BLaER1 treated with 17β-estradiol and CSF1 and Interleukin-3, amounts not matched to agents 10 nM and 100 nM (cell line): ENCODE measurements around the gene PACSIN3.
"Not testable (repeated sequence)": the region's sequence is repeated elsewhere in the genome, so short reads cannot be mapped to it uniquely, and the experiment has no call there.

Experiments
- H3K27ac ChIP-seq, 11 experiments: shearing (Covaris generic); formaldehyde crosslinking; 2 replicates each; pipeline ENCODE4 v1.8.1; 2022
- H3K27me3 ChIP-seq, 11 experiments: shearing (Covaris generic); formaldehyde crosslinking; 2 replicates each; pipeline ENCODE4 v1.8.1; 2022
- H3K36me3 ChIP-seq, 11 experiments: shearing (Covaris generic); formaldehyde crosslinking; 2 replicates each; pipeline ENCODE4 v1.8.1; 2022
- H3K4me1 ChIP-seq, 10 experiments: shearing (Covaris generic); formaldehyde crosslinking; 2 replicates each; pipeline ENCODE4 v1.8.1; 2022
- H3K4me2 ChIP-seq, 11 experiments: shearing (Covaris generic); formaldehyde crosslinking; 2 replicates each; pipeline ENCODE4 v1.8.1; 2022
- H3K4me3 ChIP-seq, 10 experiments: shearing (Covaris generic); formaldehyde crosslinking; 2 replicates each; pipeline ENCODE4 v1.8.1; 2022
- H3K9ac ChIP-seq, 11 experiments: shearing (Covaris generic); formaldehyde crosslinking; 2 replicates each; pipeline ENCODE4 v1.8.1; 2022
- H3K9me3 ChIP-seq, 11 experiments: shearing (Covaris generic); formaldehyde crosslinking; replicated peaks in 1 of 11; 2 replicates each; pipeline ENCODE4 v1.8.1; 2022
- H4K20me1 ChIP-seq, 11 experiments: shearing (Covaris generic); formaldehyde crosslinking; 2 replicates each; pipeline ENCODE4 v1.8.1; 2022
- Cebpa-rat ChIP-seq, 11 experiments: shearing (Covaris generic); IDR thresholded peaks; 2 replicates each; pipeline ENCODE4 v1.8.1; 2022

The PACSIN3 gene

GRCh38 chr11:47220401-47220821 is 34.2 kb upstream of the PACSIN3 start:
- Histone ChIP-seq H3K36me3 (peaks cover 52 to 87% (median 76%) of the 10 kb centered on the region in 11 experiments), H3K4me3 (no peak overlapping the region), H3K4me2 (no peak overlapping the region), H3K4me1 (peaks cover 29 to 43% (median 37%) of the 10 kb centered on the region in 10 experiments), H3K9ac (peak overlapping the region in 4 of 11 experiments; percentile 4 to 43 (median 26); a peak in 2 of 22 replicates), H3K9me3 (no peaks in the 10 kb centered on the region), H3K27me3 (no peaks in the 10 kb centered on the region), H4K20me1 (peaks cover 0 to 28% (median 7%) of the 10 kb centered on the region in 11 experiments; a peak in 9 of 22 replicates), H3K27ac (peak overlapping the region in 2 of 11 experiments; percentile 10 to 24; a peak in 2 of 22 replicates)
- TF ChIP-seq Cebpa-rat (IDR thresholded peaks at IDR 0.05) = no peak

GRCh38 chr11:47216121-47216798 is 30.0 kb upstream of the PACSIN3 start:
- peaks cover 23 to 48% (median 38%) of the 10 kb centered on the region in 11 experiments for H3K36me3 ChIP-seq
- peaks cover 33 to 53% (median 45%) of the 10 kb centered on the region in 10 experiments for H3K4me1 ChIP-seq
- peak overlapping the region; percentile 87 to 96 (median 90) for H3K9ac ChIP-seq
- H3K9me3 ChIP-seq = no peaks in the 10 kb centered on the region
- peaks cover 0 to 28% (median 7%) of the 10 kb centered on the region in 11 experiments; a peak in 9 of 22 replicates for H4K20me1 ChIP-seq
- H3K4me3 ChIP-seq = peak overlapping the region; percentile 70 to 86 (median 80)
- peak overlapping the region; percentile 87 to 98 (median 95) for H3K4me2 ChIP-seq
- TF ChIP-seq Cebpa-rat (IDR thresholded peaks at IDR 0.05) = no peak
- H3K27me3 ChIP-seq = no peaks in the 10 kb centered on the region
- H3K27ac ChIP-seq = peak overlapping the region; percentile 74 to 97 (median 94); a peak in 20 of 22 replicates

GRCh38 chr11:47215366-47215910 is 29.2 kb upstream of the PACSIN3 start:
- peaks cover 0 to 28% (median 7%) of the 10 kb centered on the region in 11 experiments; a peak in 9 of 22 replicates for H4K20me1 ChIP-seq
- H3K4me1 ChIP-seq = peaks cover 33 to 53% (median 44%) of the 10 kb centered on the region in 10 experiments
- no peak for TF ChIP-seq Cebpa-rat (IDR thresholded peaks at IDR 0.05)
- peak overlapping the region; percentile 87 to 98 (median 95) for H3K4me2 ChIP-seq
- H3K36me3 ChIP-seq = peaks cover 17 to 40% (median 30%) of the 10 kb centered on the region in 11 experiments
- peak overlapping the region; percentile 70 to 86 (median 80) for H3K4me3 ChIP-seq
- peak overlapping the region; percentile 87 to 96 (median 90) for H3K9ac ChIP-seq
- peak overlapping the region; percentile 74 to 97 (median 94) for H3K27ac ChIP-seq
- no peaks in the 10 kb centered on the region for H3K9me3 ChIP-seq
- no peaks in the 10 kb centered on the region for H3K27me3 ChIP-seq

- H3K4me2 ChIP-seq = peak overlapping the region; percentile 62 to 98 (median 94)
These were observed 27.8 kb upstream of the PACSIN3 start for GRCh38 chr11:47213950-47214565.

GRCh38 chr11:47212938-47213337 is 26.7 kb upstream of the PACSIN3 start:
- Histone ChIP-seq H3K4me3 (no peak overlapping the region), H3K4me2 (no peak overlapping the region), H3K9ac (no peak overlapping the region), H3K27ac (no peak overlapping the region), H3K9me3 (no peaks in the 10 kb centered on the region), H4K20me1 (peaks cover 0 to 6% (median 1%) of the 10 kb centered on the region in 11 experiments; a peak in 6 of 22 replicates), H3K36me3 (peaks cover 0 to 15% (median 6%) of the 10 kb centered on the region in 11 experiments; a peak in 14 of 22 replicates), H3K4me1 (peaks cover 26 to 33% (median 28%) of the 10 kb centered on the region in 10 experiments), H3K27me3 (no peaks in the 10 kb centered on the region)
- TF ChIP-seq Cebpa-rat (IDR thresholded peaks at IDR 0.05) = no peak

More at GRCh38 chr11:47213950-47214565, 27.8 kb upstream of the PACSIN3 start:
- Histone ChIP-seq H3K4me1 (peaks cover 33 to 44% (median 38%) of the 10 kb centered on the region in 10 experiments), H3K9me3 (no peaks in the 10 kb centered on the region), H3K27me3 (no peaks in the 10 kb centered on the region), H3K27ac (peak overlapping the region; percentile 81 to 97 (median 94)), H3K4me3 (peak overlapping the region; percentile 70 to 86 (median 80)), H4K20me1 (peaks cover 0 to 16% (median 6%) of the 10 kb centered on the region in 11 experiments; a peak in 6 of 22 replicates), H3K36me3 (peaks cover 3 to 26% (median 17%) of the 10 kb centered on the region in 11 experiments; a peak in 20 of 22 replicates), H3K9ac (peak overlapping the region; percentile 87 to 96 (median 90))
- TF ChIP-seq Cebpa-rat (IDR thresholded peaks at IDR 0.05) = no peak

- H3K27me3 ChIP-seq = no peaks in the 10 kb centered on the region
- H3K4me2 ChIP-seq = no peak overlapping the region
- no peak overlapping the region for H3K4me3 ChIP-seq
- H4K20me1 ChIP-seq = no peaks in the 10 kb centered on the region
- no peak overlapping the region for H3K27ac ChIP-seq
- TF ChIP-seq Cebpa-rat (IDR thresholded peaks at IDR 0.05) = 0 out of 22 replicates have a peak, but pooled peaks of 1 of the 11 experiments have one; percentile 26
- peaks cover 3 to 15% (median 5%) of the 10 kb centered on the region in 10 experiments; a peak in 17 of 20 replicates for H3K4me1 ChIP-seq
- no peaks in the 10 kb centered on the region for H3K36me3 ChIP-seq
- no peak overlapping the region for H3K9ac ChIP-seq
- H3K9me3 ChIP-seq = no peaks in the 10 kb centered on the region
These were observed 22.4 kb upstream of the PACSIN3 start for GRCh38 chr11:47208628-47209027.

- H3K4me3 ChIP-seq, H3K9ac ChIP-seq, H3K4me1 ChIP-seq, H3K9me3 ChIP-seq, H3K36me3 ChIP-seq, H3K4me2 ChIP-seq, H3K27me3 ChIP-seq, H4K20me1 ChIP-seq, H3K27ac ChIP-seq: not testable (repeated sequence)
These were observed 21.8 kb upstream of the PACSIN3 start for GRCh38 chr11:47208008-47208552.

GRCh38 chr11:47207459-47207858 is 21.2 kb upstream of the PACSIN3 start:
- TF ChIP-seq Cebpa-rat (IDR thresholded peaks at IDR 0.05) = no peak
- no peak overlapping the region for H3K4me3 ChIP-seq
- no peaks in the 10 kb centered on the region for H3K27me3 ChIP-seq
- no peak overlapping the region for H3K4me2 ChIP-seq
- H3K9ac ChIP-seq = no peak overlapping the region
- no peak overlapping the region for H3K27ac ChIP-seq
- no peaks in the 10 kb centered on the region for H4K20me1 ChIP-seq
- peaks cover 0 to 9% (median 0%) of the 10 kb centered on the region in 10 experiments; a peak in 3 of 20 replicates for H3K4me1 ChIP-seq
- H3K9me3 ChIP-seq = no peaks in the 10 kb centered on the region
- H3K36me3 ChIP-seq = no peaks in the 10 kb centered on the region

GRCh38 chr11:47206577-47206976 is 20.3 kb upstream of the PACSIN3 start:
- not testable (repeated sequence) for H3K9me3 ChIP-seq, H3K4me3 ChIP-seq, H3K9ac ChIP-seq, H3K4me2 ChIP-seq, H3K27me3 ChIP-seq, H3K27ac ChIP-seq, H4K20me1 ChIP-seq, H3K4me1 ChIP-seq, H3K36me3 ChIP-seq
